ENCODE measurements around the gene IYD. TPM values are rescaled to one million over a fixed set of nuclear protein-coding genes. Genes with fewer than 3 reads are reported as not detected.

The IYD gene
- not detected for total RNA-seq

GRCh38 chr6:150368762-150369161 is at the start of gene IYD:
Gene IYD (plus strand): TSS chr6:150369012. CDS start chr6:150369032, 20 bp downstream.
- no peak for ATAC-seq

GRCh38 chr6:150319924-150320323 is 48.9 kb upstream of the IYD start:
- no peak overlapping the region for H3K27ac Mint-ChIP-seq
- DNase-seq, result no peak

More at GRCh38 chr6:150368762-150369161, at the start of gene IYD:
- Mint-ChIP-seq H3K36me3 (ENCODE audit: low read depth) (no peaks in the 10 kb centered on the region), H3K4me1 (ENCODE audit: low read depth) (no peaks in the 10 kb centered on the region), H3K27me3 (ENCODE audit: low read depth) (no peaks in the 10 kb centered on the region), H3K9me3 (ENCODE audit: insufficient read depth) (no peaks in the 10 kb centered on the region), H3K4me3 (no peak within 1 kb of the TSS), H3K27ac (no peak within 1 kb of the TSS)
- POLR2A ChIA-PET, result no interaction called here
- CTCF ChIA-PET, result no interaction called here
- DNase-seq, result no peak

GRCh38 chr6:150320442-150320841 is 48.4 kb upstream of the IYD start:
- no peaks in the 10 kb centered on the region for H3K4me1 Mint-ChIP-seq (ENCODE audit: low read depth)
- peaks cover 5% of the 10 kb centered on the region for H3K27me3 Mint-ChIP-seq (ENCODE audit: low read depth)
- H3K27ac Mint-ChIP-seq, result no peak overlapping the region
- ChIA-PET CTCF (no interaction called here), POLR2A (interaction anchor here (0.6 kb wide), 1 partner anchor 17 kb away, joined by 4 read pairs; no protein-coding TSS in a partner anchor)
- H3K4me3 Mint-ChIP-seq, result no peak overlapping the region
- DNase-seq, result no peak
- no peak for ATAC-seq
- no peaks in the 10 kb centered on the region for H3K36me3 Mint-ChIP-seq (ENCODE audit: low read depth)
- no peaks in the 10 kb centered on the region for H3K9me3 Mint-ChIP-seq (ENCODE audit: insufficient read depth)

More at GRCh38 chr6:150319924-150320323, 48.9 kb upstream of the IYD start:
- ATAC-seq, result no peak
- H3K36me3 Mint-ChIP-seq (ENCODE audit: low read depth), result no peaks in the 10 kb centered on the region
- CTCF ChIA-PET, result no interaction called here
- POLR2A ChIA-PET, result interaction anchor here (0.6 kb wide), 1 partner anchor 16 kb away, joined by 4 read pairs; no protein-coding TSS in a partner anchor
- H3K4me3 Mint-ChIP-seq, result no peak overlapping the region
- H3K27me3 Mint-ChIP-seq (ENCODE audit: low read depth), result peaks cover 5% of the 10 kb centered on the region
- no peaks in the 10 kb centered on the region for H3K4me1 Mint-ChIP-seq (ENCODE audit: low read depth)
- H3K9me3 Mint-ChIP-seq (ENCODE audit: insufficient read depth), result no peaks in the 10 kb centered on the region

GRCh38 chr6:150322466-150322871 is 46.3 kb upstream of the IYD start:
- H3K27me3 Mint-ChIP-seq (ENCODE audit: low read depth), result peaks cover 7% of the 10 kb centered on the region
- ATAC-seq (no peak), DNase-seq (no peak)
- no peaks in the 10 kb centered on the region for H3K36me3 Mint-ChIP-seq (ENCODE audit: low read depth)
- no peak overlapping the region for H3K27ac Mint-ChIP-seq
- CTCF ChIA-PET, result no interaction called here
- H3K9me3 Mint-ChIP-seq (ENCODE audit: insufficient read depth), result no peaks in the 10 kb centered on the region
- POLR2A ChIA-PET, result no interaction called here
- H3K4me1 Mint-ChIP-seq (ENCODE audit: low read depth), result no peaks in the 10 kb centered on the region
- no peak overlapping the region for H3K4me3 Mint-ChIP-seq

- ChIA-PET POLR2A (no interaction called here), CTCF (no interaction called here)
- no peaks in the 10 kb centered on the region for H3K36me3 Mint-ChIP-seq (ENCODE audit: low read depth)
- H3K27ac Mint-ChIP-seq, result no peak overlapping the region
- ATAC-seq, result no peak
- no peaks in the 10 kb centered on the region for H3K9me3 Mint-ChIP-seq (ENCODE audit: insufficient read depth)
- no peak overlapping the region for H3K4me3 Mint-ChIP-seq
- DNase-seq, result no peak
- no peaks in the 10 kb centered on the region for H3K4me1 Mint-ChIP-seq (ENCODE audit: low read depth)
- peaks cover 8% of the 10 kb centered on the region for H3K27me3 Mint-ChIP-seq (ENCODE audit: low read depth)
Observed at GRCh38 chr6:150323205-150323604, 45.6 kb upstream of the IYD start.

- CTCF ChIA-PET, result no interaction called here
- POLR2A ChIA-PET, result no interaction called here
- no peak overlapping the region for H3K4me3 Mint-ChIP-seq
Observed at GRCh38 chr6:150324044-150324443, 44.8 kb upstream of the IYD start.

GRCh38 chr6:150325066-150325772 is 43.6 kb upstream of the IYD start:
- DNase-seq (no peak), ATAC-seq (no peak)
- Mint-ChIP-seq H3K4me3 (no peak overlapping the region), H3K27ac (no peak overlapping the region), H3K9me3 (ENCODE audit: insufficient read depth) (no peaks in the 10 kb centered on the region), H3K4me1 (ENCODE audit: low read depth) (no peaks in the 10 kb centered on the region), H3K36me3 (ENCODE audit: low read depth) (no peaks in the 10 kb centered on the region), H3K27me3 (ENCODE audit: low read depth) (peaks cover 12% of the 10 kb centered on the region)
- ChIA-PET CTCF (no interaction called here), POLR2A (no interaction called here)

More at GRCh38 chr6:150324044-150324443, 44.8 kb upstream of the IYD start:
- DNase-seq, result no peak
- Mint-ChIP-seq H3K4me1 (ENCODE audit: low read depth) (no peaks in the 10 kb centered on the region), H3K27me3 (ENCODE audit: low read depth) (peaks cover 11% of the 10 kb centered on the region), H3K9me3 (ENCODE audit: insufficient read depth) (no peaks in the 10 kb centered on the region), H3K36me3 (ENCODE audit: low read depth) (no peaks in the 10 kb centered on the region), H3K27ac (no peak overlapping the region)
- ATAC-seq, result no peak

GRCh38 chr6:150327117-150327774 is 41.6 kb upstream of the IYD start:
- DNase-seq (no peak), ATAC-seq (no peak)
- ChIA-PET CTCF (no interaction called here), POLR2A (no interaction called here)
- Mint-ChIP-seq H3K27me3 (ENCODE audit: low read depth) (peaks cover 7% of the 10 kb centered on the region), H3K27ac (no peak overlapping the region), H3K4me3 (no peak overlapping the region), H3K36me3 (ENCODE audit: low read depth) (no peaks in the 10 kb centered on the region), H3K4me1 (ENCODE audit: low read depth) (no peaks in the 10 kb centered on the region), H3K9me3 (ENCODE audit: insufficient read depth) (no peaks in the 10 kb centered on the region)

- ChIA-PET CTCF (no interaction called here), POLR2A (no interaction called here)
- peaks cover 7% of the 10 kb centered on the region for H3K27me3 Mint-ChIP-seq (ENCODE audit: low read depth)
Observed at GRCh38 chr6:150328744-150329405, 39.9 kb upstream of the IYD start.

GRCh38 chr6:150331344-150331743 is 37.5 kb upstream of the IYD start:
- Mint-ChIP-seq H3K9me3 (ENCODE audit: insufficient read depth) (no peaks in the 10 kb centered on the region), H3K4me1 (ENCODE audit: low read depth) (no peaks in the 10 kb centered on the region), H3K27ac (no peak overlapping the region), H3K4me3 (no peak overlapping the region), H3K36me3 (ENCODE audit: low read depth) (no peaks in the 10 kb centered on the region), H3K27me3 (ENCODE audit: low read depth) (peaks cover 8% of the 10 kb centered on the region)
- ATAC-seq (no peak), DNase-seq (no peak)
- ChIA-PET POLR2A (no interaction called here), CTCF (no interaction called here)

More at GRCh38 chr6:150328744-150329405, 39.9 kb upstream of the IYD start:
- Mint-ChIP-seq H3K27ac (no peak overlapping the region), H3K4me1 (ENCODE audit: low read depth) (no peaks in the 10 kb centered on the region), H3K9me3 (ENCODE audit: insufficient read depth) (no peaks in the 10 kb centered on the region), H3K4me3 (no peak overlapping the region), H3K36me3 (ENCODE audit: low read depth) (no peaks in the 10 kb centered on the region)
- DNase-seq, result no peak
- no peak for ATAC-seq

GRCh38 chr6:150332939-150333584 is 35.8 kb upstream of the IYD start:
- POLR2A ChIA-PET, result no interaction called here
- Mint-ChIP-seq H3K27ac (no peak overlapping the region), H3K27me3 (ENCODE audit: low read depth) (peaks cover 6% of the 10 kb centered on the region), H3K9me3 (ENCODE audit: insufficient read depth) (no peaks in the 10 kb centered on the region), H3K4me1 (ENCODE audit: low read depth) (no peaks in the 10 kb centered on the region), H3K36me3 (ENCODE audit: low read depth) (no peaks in the 10 kb centered on the region), H3K4me3 (no peak overlapping the region)
- ATAC-seq (no peak), DNase-seq (no peak)
- CTCF ChIA-PET, result no interaction called here

GRCh38 chr6:150333585-150333941 is 35.2 kb upstream of the IYD start:
- ChIA-PET CTCF (no interaction called here), POLR2A (no interaction called here)
- no peaks in the 10 kb centered on the region for H3K36me3 Mint-ChIP-seq (ENCODE audit: low read depth)
- H3K4me1 Mint-ChIP-seq (ENCODE audit: low read depth), result no peaks in the 10 kb centered on the region
- no peak overlapping the region for H3K4me3 Mint-ChIP-seq
- H3K27me3 Mint-ChIP-seq (ENCODE audit: low read depth), result peaks cover 6% of the 10 kb centered on the region
- H3K27ac Mint-ChIP-seq, result no peak overlapping the region
- DNase-seq (no peak), ATAC-seq (no peak)
- no peaks in the 10 kb centered on the region for H3K9me3 Mint-ChIP-seq (ENCODE audit: insufficient read depth)
